HG03175 (cell line): ENCODE measurements around the gene WNT10A.

Experiments
- ATAC-seq: cut with Tn5 transposase; IDR thresholded peaks from one replicate; pipeline ENCODE4 v1.9.1; 2021; ENCODE audit warnings: mild to moderate bottlenecking, moderate library complexity; ENCODE audit not compliant: unreplicated experiment

WNT10A gene

GRCh38 chr2:218857371-218858137 lies 23.1 kb upstream of the WNT10A start:
- no peak for ATAC-seq

- ATAC-seq, result no peak
Measured at GRCh38 chr2:218858138-218858445, 22.6 kb upstream of the WNT10A start.

GRCh38 chr2:218858671-218859555 lies 21.7 kb upstream of the WNT10A start:
- ATAC-seq, result no peak

GRCh38 chr2:218859556-218859987 lies 21.1 kb upstream of the WNT10A start, which contains the start of gene WNT6:
WNT6 (plus strand) TSS chr2:218859805; CDS start chr2:218860038, 233 bp downstream.
- ATAC-seq, result no peak

- ATAC-seq, result no peak
Measured at GRCh38 chr2:218859988-218860831, 20.4 kb upstream of the WNT10A start.

- ATAC-seq, result no peak
Measured at GRCh38 chr2:218860950-218861381, 19.7 kb upstream of the WNT10A start.

- ATAC-seq, result no peak
Measured at GRCh38 chr2:218861645-218862318, 18.9 kb upstream of the WNT10A start.

- no peak for ATAC-seq
Measured at GRCh38 chr2:218863021-218863520, 17.6 kb upstream of the WNT10A start.

- ATAC-seq, result no peak
Measured at GRCh38 chr2:218865396-218865795, 15.3 kb upstream of the WNT10A start.

GRCh38 chr2:218865999-218866398 lies 14.7 kb upstream of the WNT10A start:
- no peak for ATAC-seq

GRCh38 chr2:218867900-218868299 lies 12.8 kb upstream of the WNT10A start:
- no peak for ATAC-seq

GRCh38 chr2:218869064-218869463 lies 11.6 kb upstream of the WNT10A start:
- ATAC-seq, result no peak

- peak; percentile 29 for ATAC-seq
Measured at GRCh38 chr2:218870984-218871344, 9.7 kb upstream of the WNT10A start.

- peak; percentile 39 for ATAC-seq
Measured at GRCh38 chr2:218871345-218872302, 9.0 kb upstream of the WNT10A start.

- no peak for ATAC-seq
Measured at GRCh38 chr2:218872645-218873358, 7.8 kb upstream of the WNT10A start.

- no peak for ATAC-seq
Measured at GRCh38 chr2:218873359-218874194, 7.1 kb upstream of the WNT10A start.

GRCh38 chr2:218875692-218876246 lies 4.9 kb upstream of the WNT10A start:
- ATAC-seq, result no peak
